SU-DHL-6 (cell line): ENCODE data around the gene GALR1.

Source experiments
- H2AFZ ChIP-seq: fragments of 200-600 bp; sonication (generic); 2 replicates; pipeline ENCODE4 v1.6.1; 2014; ENCODE audit warnings: low read depth, mild to moderate bottlenecking, moderate library complexity, mixed read lengths, antibody characterized with exemption, low read length; ENCODE audit not compliant: severe bottlenecking
- H3F3A ChIP-seq: fragments of 200-600 bp; shearing (Covaris generic); 2 replicates; pipeline ENCODE4 v1.6.0; 2016; ENCODE audit warnings: antibody characterized with exemption, mild to moderate bottlenecking; ENCODE audit not compliant: insufficient read depth
- H3K27ac ChIP-seq: fragments of 200-600 bp; sonication (generic); 2 replicates; pipeline ENCODE4 v1.5.1; 2016; ENCODE audit warnings: low read depth, mild to moderate bottlenecking, low read length, moderate library complexity, mixed read lengths
- H3K27me3 ChIP-seq: fragments of 200-600 bp; sonication (generic), shearing (Covaris generic); 2 replicates; pipeline ENCODE4 v1.6.0; 2014; ENCODE audit warnings: mild to moderate bottlenecking, low read length
- H3K36me3 ChIP-seq: fragments of 200-600 bp; sonication (generic); 2 replicates; pipeline ENCODE4 v1.6.1; 2014; ENCODE audit warnings: mild to moderate bottlenecking, low read length, mixed read lengths
- H3K4me2 ChIP-seq: fragments of 300-600, 200-600 bp; shearing (Covaris generic), sonication (generic); 2 replicates; pipeline ENCODE4 v1.6.0; 2014; ENCODE audit warnings: low read length, low read depth, mild to moderate bottlenecking; ENCODE audit not compliant: poor library complexity, severe bottlenecking
- H3K4me3 ChIP-seq: fragments of 200-600 bp; sonication (generic); 2 replicates; pipeline ENCODE4 v1.5.1; 2014; ENCODE audit warnings: antibody characterized with exemption, low read length, mild to moderate bottlenecking, mixed read lengths; ENCODE audit not compliant: insufficient read depth, poor library complexity, severe bottlenecking
- H3K79me2 ChIP-seq: fragments of 200-600 bp; sonication (generic); 2 replicates; pipeline ENCODE4 v1.6.1; 2014; ENCODE audit warnings: mild to moderate bottlenecking, low read length, moderate library complexity; ENCODE audit not compliant: insufficient read depth
- H3K9ac ChIP-seq: fragments of 200-600 bp; sonication (generic); 2 replicates; pipeline ENCODE4 v1.7.0; 2014; ENCODE audit warnings: mild to moderate bottlenecking, low read length
- H3K9me2 ChIP-seq: fragments of 200-600 bp; sonication (generic); replicated peaks from 2 replicates; pipeline ENCODE4 v1.6.1; 2014; ENCODE audit warnings: low read length; ENCODE audit not compliant: insufficient read depth
- H3K9me3 ChIP-seq: fragments of 200-600 bp; sonication (generic); 2 replicates; pipeline ENCODE4 v1.6.1; 2014; ENCODE audit warnings: low read length, mixed read lengths; ENCODE audit not compliant: insufficient read depth
- H4K20me1 ChIP-seq: fragments of 200-600 bp; sonication (generic); 2 replicates; pipeline ENCODE4 v1.6.1; 2014; ENCODE audit warnings: low read depth, mild to moderate bottlenecking, antibody characterized with exemption, low read length, moderate library complexity, mixed read lengths
- CTCF ChIP-seq: fragments of 200-600 bp; sonication (generic); IDR thresholded peaks from one replicate; pipeline ENCODE4 v1.5.1; 2017; ENCODE audit warnings: antibody characterized with exemption, mild to moderate bottlenecking, low read length, moderate library complexity; ENCODE audit not compliant: insufficient read depth, poor library complexity, severe bottlenecking
- EZH2phosphoT487 ChIP-seq: fragments of 200-600 bp; sonication (generic), shearing (Covaris generic); conservative IDR thresholded peaks from 2 replicates; pipeline ENCODE4 v1.6.1; 2018; ENCODE audit warnings: mild to moderate bottlenecking, antibody characterized with exemption, low read length, moderate library complexity, mixed read lengths

The GALR1 gene

GRCh38 chr18:77249569-77250500, at the start of gene GALR1:
Gene GALR1 (plus strand): TSS chr18:77249848. CDS start chr18:77250549, 701 bp downstream.
- TF ChIP-seq CTCF (no peak), EZH2phosphoT487 (no peak)
- H3K36me3 ChIP-seq: no peaks in the 10 kb centered on the region
- H3K9me3 ChIP-seq: peaks cover 6% of the 10 kb centered on the region; the same call in 1 of the 2 replicates
- H3K9ac ChIP-seq: no peak within 1 kb of the TSS
- no peaks in the 10 kb centered on the region for H3K79me2 ChIP-seq
- H3K27me3 ChIP-seq: no peaks in the 10 kb centered on the region
- no peak within 1 kb of the TSS for H3K4me3 ChIP-seq
- H3K27ac ChIP-seq: no peak within 1 kb of the TSS
- no peaks in the 10 kb centered on the region for H3K9me2 ChIP-seq
- no peak within 1 kb of the TSS for H2AFZ ChIP-seq
- H4K20me1 ChIP-seq: no peaks in the 10 kb centered on the region
- no peak within 1 kb of the TSS for H3K4me2 ChIP-seq
- no peaks in the 10 kb centered on the region for H3F3A ChIP-seq

GRCh38 chr18:77201506-77201905, 48.1 kb upstream of the GALR1 start:
- Histone ChIP-seq H3K9me2 (no peaks in the 10 kb centered on the region), H3K36me3 (no peaks in the 10 kb centered on the region), H3F3A (no peaks in the 10 kb centered on the region), H3K4me2 (no peak overlapping the region), H3K4me3 (no peak overlapping the region), H3K27ac (no peak overlapping the region), H3K27me3 (no peaks in the 10 kb centered on the region), H3K9me3 (no peaks in the 10 kb centered on the region), H2AFZ (no peak overlapping the region), H3K79me2 (no peaks in the 10 kb centered on the region), H4K20me1 (no peaks in the 10 kb centered on the region), H3K9ac (no peak overlapping the region)
- TF ChIP-seq CTCF (no peak), EZH2phosphoT487 (no peak)

GRCh38 chr18:77202329-77202728, 47.3 kb upstream of the GALR1 start:
- no peaks in the 10 kb centered on the region for H3K27me3 ChIP-seq
- no peaks in the 10 kb centered on the region for H3K9me2 ChIP-seq
- H4K20me1 ChIP-seq: no peaks in the 10 kb centered on the region

More at GRCh38 chr18:77202329-77202728, 47.3 kb upstream of the GALR1 start:
- no peak overlapping the region for H3K4me2 ChIP-seq
- no peak overlapping the region for H3K9ac ChIP-seq
- no peaks in the 10 kb centered on the region for H3K36me3 ChIP-seq
- no peak overlapping the region for H2AFZ ChIP-seq
- no peaks in the 10 kb centered on the region for H3F3A ChIP-seq
- no peak overlapping the region for H3K4me3 ChIP-seq
- H3K27ac ChIP-seq: no peak overlapping the region
- no peaks in the 10 kb centered on the region for H3K9me3 ChIP-seq
- TF ChIP-seq CTCF (no peak), EZH2phosphoT487 (no peak)
- H3K79me2 ChIP-seq: no peaks in the 10 kb centered on the region
